G401.6 (cell line): ENCODE measurements around the gene ARAF.
"Not testable (repeated sequence)": the region's sequence is repeated elsewhere in the genome, so short reads cannot be mapped to it uniquely, and the experiment has no call there.

Experiments used
- FAIRE-seq: peaks from 2 replicates; lab custom pipeline; 2012; peaks lifted over from hg19 to GRCh38; lab: Jason Lieb, UNC

ARAF gene

GRCh38 chrX:47586043-47586787 is 25.2 kb downstream of the ARAF start:
- no peak for FAIRE-seq

DNA sequence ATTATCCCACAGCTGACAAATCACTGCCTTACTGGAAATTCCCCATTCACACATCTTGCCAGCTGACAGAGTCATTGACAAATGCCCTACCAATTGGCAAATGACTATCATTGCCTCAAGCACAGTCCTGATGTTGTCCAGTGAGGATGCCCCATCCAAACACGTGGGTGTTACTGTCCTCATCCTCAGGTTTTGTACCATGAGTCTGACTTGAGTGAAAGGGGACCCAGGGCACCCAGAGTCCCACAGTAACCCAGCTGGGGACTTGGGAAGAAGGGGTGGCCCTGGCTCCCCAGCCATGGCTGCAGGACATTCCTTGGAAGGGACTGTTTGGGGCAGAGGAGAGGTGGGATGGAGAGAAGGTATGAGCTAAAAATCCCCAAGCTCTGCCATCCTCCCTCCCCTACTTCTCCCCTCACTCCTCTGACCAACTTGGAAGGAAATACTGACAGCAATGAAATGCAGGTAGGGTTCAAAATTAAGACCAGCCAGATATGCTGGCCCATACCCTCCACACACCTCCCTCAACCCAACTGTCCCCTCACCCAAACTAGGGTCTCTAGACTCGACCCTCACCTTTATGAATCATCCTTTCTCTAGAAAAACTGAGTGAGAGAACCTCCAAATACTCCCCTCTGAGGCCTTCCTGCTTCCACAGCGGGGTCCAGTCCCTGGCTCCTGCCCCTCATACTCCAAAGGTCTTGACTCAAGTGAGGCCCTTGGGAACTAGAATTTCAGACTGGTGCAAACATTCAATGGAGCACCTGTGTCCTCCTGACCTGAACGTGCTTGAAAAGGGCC is 26.3 kb downstream of the ARAF start:
- FAIRE-seq: no peak

GRCh38 chrX:47587906-47588735 is 27.1 kb downstream of the ARAF start:
- FAIRE-seq: no peak

GRCh38 chrX:47590984-47591383 is 30.0 kb downstream of the ARAF start:
- no peak for FAIRE-seq

DNA sequence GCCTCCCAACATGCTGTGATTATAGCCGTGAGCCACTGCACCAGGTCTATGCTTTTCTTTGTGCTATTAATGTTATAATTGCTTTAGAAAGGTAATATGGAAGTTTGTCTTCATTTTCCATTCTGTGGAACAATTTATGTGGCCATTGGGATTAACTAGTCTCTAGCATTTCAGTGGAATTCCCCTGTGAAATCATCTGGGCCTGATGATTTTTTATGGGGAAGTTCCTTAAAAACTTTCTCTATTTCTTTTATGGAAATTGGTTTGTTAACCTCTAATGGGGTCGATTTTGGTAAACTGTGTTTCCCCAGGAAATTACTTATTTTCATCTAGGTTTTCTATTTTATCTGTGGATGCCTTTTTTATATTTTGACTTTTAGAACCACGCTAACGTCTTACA is 32.5 kb downstream of the ARAF start:
- FAIRE-seq: no peak

- no peak for FAIRE-seq
Observed at GRCh38 chrX:47595716-47596251, 34.8 kb downstream of the ARAF start.

DNA sequence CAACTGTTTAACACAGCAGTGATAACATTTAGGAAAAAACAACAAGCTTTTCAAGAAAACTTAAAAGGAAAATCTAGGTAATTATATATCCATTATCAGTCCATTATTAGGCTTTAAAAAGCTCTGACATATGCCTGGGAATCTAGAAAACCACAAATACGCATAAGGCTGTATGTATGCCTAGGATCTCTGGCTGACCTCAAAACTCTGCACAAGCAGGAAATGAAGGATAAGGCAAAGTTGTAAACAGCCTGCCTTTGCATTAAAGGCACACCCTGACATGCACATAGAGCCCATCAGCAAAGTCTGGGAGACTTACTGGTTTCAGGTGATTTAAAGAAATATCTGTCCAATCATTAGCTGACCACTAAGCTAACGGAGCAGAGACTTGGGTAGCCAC is 35.3 kb downstream of the ARAF start:
- FAIRE-seq: no peak

- FAIRE-seq: no peak
Observed at GRCh38 chrX:47597222-47597621, 36.2 kb downstream of the ARAF start.

- not testable (repeated sequence) for FAIRE-seq
Observed at GRCh38 chrX:47603125-47603524, 42.1 kb downstream of the ARAF start.

GRCh38 chrX:47605024-47605423 is 44.0 kb downstream of the ARAF start:
- FAIRE-seq: no peak

- FAIRE-seq: no peak
Observed at GRCh38 chrX:47607091-47607490, 46.1 kb downstream of the ARAF start.

DNA sequence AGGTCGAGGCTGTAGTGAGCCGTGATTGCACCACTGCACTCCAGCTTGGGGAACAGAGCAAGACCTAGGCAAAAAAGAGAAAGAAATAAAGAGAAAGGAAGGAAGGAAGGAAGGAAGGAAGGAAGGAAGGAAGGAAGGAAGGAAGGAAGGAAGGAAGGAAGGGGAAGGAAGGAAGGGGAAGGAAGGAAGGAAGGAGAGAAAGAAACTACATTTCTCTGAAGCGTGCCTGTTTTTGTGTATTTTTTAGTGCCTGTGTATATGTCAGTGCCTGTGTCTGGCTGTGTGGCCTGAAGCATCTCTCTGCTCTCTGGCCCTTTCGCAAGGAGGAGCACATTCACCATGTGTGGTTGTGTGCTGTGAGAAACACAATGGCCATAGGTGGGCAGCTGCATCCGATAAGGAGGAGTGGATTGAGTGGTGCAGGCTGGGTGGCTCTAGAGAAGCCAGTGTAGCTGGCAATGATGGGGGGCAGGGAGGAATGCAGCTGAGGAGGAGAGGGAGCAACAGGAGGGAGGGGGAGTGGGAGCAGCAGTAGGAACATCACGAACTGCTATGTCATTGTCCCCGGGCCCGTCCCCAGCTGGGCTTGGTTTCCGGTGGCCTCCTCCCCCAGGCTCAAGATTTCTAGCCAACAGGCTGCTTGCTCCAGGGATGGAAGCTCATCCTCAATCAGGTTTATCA is 47.3 kb downstream of the ARAF start:
- no peak for FAIRE-seq

DNA sequence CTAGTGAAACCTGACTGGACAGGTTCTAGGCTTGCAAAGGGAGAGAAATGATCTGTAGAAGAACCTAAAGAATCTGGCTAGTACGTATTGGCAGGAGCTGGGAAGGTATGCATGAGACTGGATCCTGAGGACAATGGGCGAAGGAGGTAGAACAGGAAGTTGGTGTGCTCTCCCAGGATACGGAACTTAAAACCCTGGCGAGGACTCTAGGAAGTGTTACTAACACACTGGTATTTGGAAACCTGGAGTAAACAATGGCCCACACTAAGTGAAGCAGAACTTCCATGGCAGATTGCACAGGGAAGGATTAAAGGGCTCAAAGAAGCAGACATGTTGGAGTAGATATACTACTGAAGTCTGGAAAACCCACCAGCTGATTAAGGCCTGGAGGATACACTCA is 49.5 kb downstream of the ARAF start:
- FAIRE-seq: no peak

- no peak for FAIRE-seq
Observed at GRCh38 chrX:47611489-47611888, 50.5 kb downstream of the ARAF start.

- no peak for FAIRE-seq
Observed at GRCh38 chrX:47611926-47612325, 50.9 kb downstream of the ARAF start.

- FAIRE-seq: no peak
Observed at GRCh38 chrX:47612418-47612817, 51.4 kb downstream of the ARAF start.

DNA sequence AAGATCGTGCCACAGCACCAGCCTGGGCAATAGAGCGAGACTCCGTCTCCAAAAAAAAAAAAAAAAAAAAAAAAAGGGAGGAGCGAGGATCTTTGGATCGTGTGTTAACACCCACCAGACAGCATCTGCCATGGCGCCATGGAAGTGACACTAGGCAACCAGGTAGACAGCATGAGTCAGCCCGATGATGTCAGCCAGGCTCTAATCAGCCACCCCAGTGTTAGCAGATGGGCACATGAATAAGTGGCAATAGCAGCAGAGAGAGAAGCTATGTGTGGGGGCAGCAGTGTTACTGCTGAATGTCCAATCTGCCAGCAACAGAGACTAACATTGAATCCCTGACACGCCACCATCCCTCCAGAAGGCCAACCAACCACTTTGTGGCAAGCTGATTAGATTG is 52.1 kb downstream of the ARAF start:
- FAIRE-seq: no peak

DNA sequence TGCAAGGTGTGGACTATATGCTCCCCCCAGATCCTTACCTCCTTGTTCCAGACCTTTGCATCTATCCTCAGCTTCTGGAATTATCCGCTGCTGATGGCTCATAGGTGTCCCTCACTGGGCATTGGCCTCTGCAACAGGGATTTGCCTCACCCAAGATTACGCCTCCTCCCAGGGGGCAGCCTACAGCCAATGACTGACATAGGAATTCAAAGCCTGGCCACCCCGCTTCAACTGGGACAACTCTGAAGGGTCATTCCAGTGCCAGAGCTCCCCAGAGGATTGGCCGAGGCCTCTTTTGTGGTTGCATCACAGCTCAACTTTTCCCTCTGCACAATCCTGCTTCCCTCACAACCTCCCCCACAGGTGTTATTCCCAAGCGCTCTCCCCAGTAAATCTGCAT is 53.6 kb downstream of the ARAF start:
- FAIRE-seq: no peak

- no peak for FAIRE-seq
Observed at GRCh38 chrX:47618923-47619485, 58.0 kb downstream of the ARAF start.

DNA sequence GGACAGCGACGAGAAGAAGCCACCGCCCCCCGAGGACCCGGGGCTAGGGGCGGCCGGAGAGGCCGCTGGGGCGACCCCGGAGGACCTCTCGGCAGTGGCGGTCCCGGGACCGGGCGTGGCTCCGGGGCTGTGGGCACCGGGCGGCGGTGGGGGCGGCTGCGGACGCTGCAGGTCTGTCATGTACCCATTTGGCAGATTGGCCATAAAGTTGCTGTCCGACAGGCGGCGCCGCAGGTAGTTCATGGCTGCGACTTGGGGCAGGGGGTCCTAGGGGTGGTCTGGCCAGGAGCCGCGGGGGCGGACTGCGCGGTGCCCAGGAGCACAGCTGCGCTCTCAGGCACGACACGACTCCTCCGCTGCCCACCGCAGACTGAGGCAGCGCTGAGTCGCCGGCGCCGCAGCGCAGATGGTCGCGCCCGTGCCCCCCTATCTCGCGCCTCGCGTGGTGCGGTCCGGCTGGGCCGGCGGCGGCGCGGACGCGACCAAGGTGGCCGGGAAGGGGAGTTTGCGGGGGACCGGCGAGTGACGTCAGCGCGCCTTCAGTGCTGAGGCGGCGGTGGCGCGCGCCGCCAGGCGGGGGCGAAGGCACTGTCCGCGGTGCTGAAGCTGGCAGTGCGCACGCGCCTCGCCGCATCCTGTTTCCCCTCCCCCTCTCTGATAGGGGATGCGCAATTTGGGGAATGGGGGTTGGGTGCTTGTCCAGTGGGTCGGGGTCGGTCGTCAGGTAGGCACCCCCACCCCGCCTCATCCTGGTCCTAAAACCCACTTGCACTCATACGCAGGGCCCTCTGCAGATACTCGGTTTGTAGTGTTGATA is 58.7 kb downstream of the ARAF start, which contains the start of gene SYN1:
TSS of gene SYN1 (minus strand) at position 372 of the 817 bp plus-strand sequence. CDS start at position 243, 129 bp downstream.
- no peak for FAIRE-seq

DNA sequence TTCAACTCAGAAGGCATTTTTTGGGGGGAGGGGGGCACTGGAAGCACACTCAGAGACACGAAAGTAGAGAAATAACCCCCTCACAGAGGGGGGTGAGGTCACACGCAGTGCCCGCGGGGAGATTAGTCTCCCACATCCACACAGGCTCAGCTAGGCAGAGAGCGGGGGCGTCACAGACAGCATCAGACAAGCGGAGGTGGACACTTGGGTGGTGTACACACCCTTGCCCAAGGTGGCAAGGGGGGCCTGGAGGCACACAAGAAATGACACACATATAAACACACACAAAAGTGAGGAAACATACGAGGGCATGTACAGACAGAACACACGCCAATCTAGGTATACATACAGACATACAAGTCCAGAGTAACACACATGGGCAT is 59.3 kb downstream of the ARAF start:
- no peak for FAIRE-seq
